Measurements from ENCODE around the gene PCGF3. TPM values are rescaled to one million over a fixed set of nuclear protein-coding genes. Genes with fewer than 3 reads are reported as not detected.
A peak's percentile ranks its signal among the peaks of the same experiment; 100 is the strongest.

The PCGF3 gene
- total and polyA plus RNA-seq, 4 donors: 11.0 to 23.3 (median 14.3) TPM

DNA sequence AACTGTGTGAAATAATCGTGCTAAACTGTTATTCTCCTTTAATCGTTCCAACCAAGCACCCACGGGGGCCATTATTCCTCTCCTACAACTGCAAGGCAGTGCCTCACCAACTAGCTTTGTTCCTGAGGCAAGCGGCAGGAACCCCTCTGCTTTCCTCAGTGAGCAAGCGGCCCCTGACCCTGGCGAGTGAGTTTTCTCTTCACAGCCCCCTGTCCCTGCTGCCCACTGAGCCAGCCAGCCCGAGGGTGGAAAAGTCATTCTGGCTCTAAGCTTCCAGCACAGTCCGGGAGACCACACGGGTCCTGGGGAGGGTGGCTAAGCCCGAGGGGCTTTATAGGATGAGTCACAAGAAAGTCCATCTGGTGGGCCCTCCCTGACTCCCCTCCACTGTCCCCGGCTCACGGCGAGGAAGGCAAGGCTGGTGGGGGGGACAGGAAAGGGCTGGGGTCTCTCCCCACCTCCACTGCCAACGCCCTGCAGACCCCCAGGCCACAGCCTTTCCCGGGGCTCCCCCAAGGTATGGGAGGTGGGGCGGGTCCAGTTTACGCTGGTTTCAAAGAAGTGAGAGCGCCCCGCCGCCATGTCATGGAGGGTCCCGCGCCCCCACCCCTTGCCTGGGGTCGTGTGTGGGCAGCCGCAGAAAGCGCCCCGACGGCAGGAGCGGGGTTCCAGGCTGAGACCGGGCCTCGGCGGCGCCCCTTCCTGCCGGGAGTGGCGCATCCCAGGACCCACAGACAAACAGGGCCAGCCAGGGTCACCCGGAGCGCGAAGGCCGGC is 75.3 kb downstream of the PCGF3 start:
- H3K9ac ChIP-seq (ENCODE audit: low read depth in 1 of 2, low read length in 2 of 2): peak overlapping the region; percentile 91 to 94
- WGBS: 2% methylated on average over 38 of the region's 38 CpGs
- peak overlapping the region; percentile 77 to 86 for H3K27ac ChIP-seq (ENCODE audit: low read depth in 1 of 2, low read length in 2 of 2)
- no peaks in the 10 kb centered on the region for H3K9me3 ChIP-seq (ENCODE audit: control insufficient read depth in 4 of 4, low read length in 3 of 4)
- peaks cover 3 to 13% (median 9%) of the 10 kb centered on the region in 4 donors for H3K36me3 ChIP-seq (ENCODE audit: control insufficient read depth in 4 of 4, insufficient read depth in 3 of 4, low read depth in 1 of 4, low read length in 3 of 4)
- peaks cover 16 to 43% (median 22%) of the 10 kb centered on the region in 4 donors for H3K4me1 ChIP-seq (ENCODE audit: control insufficient read depth in 4 of 4, insufficient read depth in 4 of 4, low read length in 3 of 4)
- TF ChIP-seq YY1 (IDR thresholded peaks at IDR 0.05) (peak; percentile 4), NR2F2 (IDR thresholded peaks at IDR 0.05) (no peak)
- H3K27me3 ChIP-seq (ENCODE audit: control insufficient read depth in 4 of 4, insufficient read depth in 4 of 4, low read length in 3 of 4): no peaks in the 10 kb centered on the region
- no peak for DNase-seq (ENCODE audit: low spot score)
- peak overlapping the region; percentile 64 to 99 (median 86) for H3K4me3 ChIP-seq (ENCODE audit: low read depth in 1 of 3, low read length in 3 of 3)

DNA sequence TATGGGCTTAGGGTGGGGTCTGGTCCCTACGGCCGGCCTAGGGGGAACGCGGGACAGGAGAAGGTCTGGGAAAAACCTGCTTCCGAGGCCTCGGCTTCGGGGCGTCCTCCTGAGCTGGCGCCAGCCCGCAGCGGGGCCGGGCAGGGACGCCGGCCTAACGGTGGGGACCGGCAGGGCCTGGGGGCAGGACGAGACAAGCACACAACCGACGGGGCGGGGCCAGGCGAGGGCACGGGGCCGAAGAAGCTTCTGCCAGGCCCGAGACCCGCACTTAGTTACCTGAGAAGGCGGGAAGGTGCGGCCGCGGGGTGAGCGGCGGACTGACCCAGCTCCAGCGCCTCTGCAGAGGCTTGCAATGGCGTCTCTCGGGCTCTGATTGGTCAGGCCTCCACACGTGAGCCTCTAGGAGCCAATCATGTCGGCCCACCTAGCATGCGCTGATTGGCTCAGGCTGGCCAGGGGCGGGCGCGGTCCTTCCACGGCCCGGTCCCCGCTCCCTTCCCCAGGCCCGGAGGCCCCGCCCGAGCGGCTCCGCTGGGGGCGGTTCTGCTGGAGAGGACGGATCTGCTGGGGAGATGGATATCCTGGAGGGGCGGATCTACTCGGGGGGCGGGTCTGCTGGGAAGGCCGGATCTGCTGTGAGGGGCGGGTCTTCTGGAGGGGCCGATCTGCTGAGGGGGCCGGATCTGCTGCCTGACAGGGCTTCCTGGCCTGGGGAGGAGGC is 76.0 kb downstream of the PCGF3 start:
- H3K27ac ChIP-seq (ENCODE audit: low read depth in 1 of 2, low read length in 2 of 2): peak overlapping the region; percentile 77 to 86
- no peaks in the 10 kb centered on the region for H3K27me3 ChIP-seq (ENCODE audit: control insufficient read depth in 4 of 4, insufficient read depth in 4 of 4, low read length in 3 of 4)
- WGBS: under 1% methylated on average over 57 of the region's 57 CpGs
- peaks cover 3 to 11% (median 8%) of the 10 kb centered on the region in 4 donors for H3K36me3 ChIP-seq (ENCODE audit: control insufficient read depth in 4 of 4, insufficient read depth in 3 of 4, low read depth in 1 of 4, low read length in 3 of 4)
- peak overlapping the region; percentile 64 to 99 (median 86) for H3K4me3 ChIP-seq (ENCODE audit: low read depth in 1 of 3, low read length in 3 of 3)
- peaks cover 16 to 40% (median 22%) of the 10 kb centered on the region in 4 donors for H3K4me1 ChIP-seq (ENCODE audit: control insufficient read depth in 4 of 4, insufficient read depth in 4 of 4, low read length in 3 of 4)
- TF ChIP-seq, protein P1, sequence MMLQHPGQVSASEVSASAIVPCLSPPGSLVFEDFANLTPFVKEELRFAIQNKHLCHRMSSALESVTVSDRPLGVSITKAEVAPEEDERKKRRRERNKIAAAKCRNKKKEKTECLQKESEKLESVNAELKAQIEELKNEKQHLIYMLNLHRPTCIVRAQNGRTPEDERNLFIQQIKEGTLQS (IDR thresholded peaks at IDR 0.05): no peak
- TF ChIP-seq JUND (IDR thresholded peaks at IDR 0.05) (no peak), SP1 (IDR thresholded peaks at IDR 0.05) (peak; percentile 91), RAD21 (IDR thresholded peaks at IDR 0.05) (peak in 1 of 2 donors; percentile 53), RXRA (IDR thresholded peaks at IDR 0.05) (no peak), TAF1 (conservative IDR thresholded peaks at IDR 0.05) (no peak), FOXA1 (IDR thresholded peaks at IDR 0.05) (peak; percentile 2), HNF4G (IDR thresholded peaks at IDR 0.05) (no peak), HNF4A (conservative IDR thresholded peaks at IDR 0.05) (no peak), NR2F2 (IDR thresholded peaks at IDR 0.05) (peak; percentile 40), GABPA (IDR thresholded peaks at IDR 0.05 in 1 of 2, conservative IDR thresholded peaks at IDR 0.05 in 1 of 2) (peak in 1 of 2 donors; percentile 85), EGR1 (IDR thresholded peaks at IDR 0.05; ENCODE audit: low read depth in 2 of 2) (peak in 1 of 2 donors; percentile 51), YY1 (IDR thresholded peaks at IDR 0.05) (peak; percentile 97)
- TF ChIP-seq, protein P2, sequence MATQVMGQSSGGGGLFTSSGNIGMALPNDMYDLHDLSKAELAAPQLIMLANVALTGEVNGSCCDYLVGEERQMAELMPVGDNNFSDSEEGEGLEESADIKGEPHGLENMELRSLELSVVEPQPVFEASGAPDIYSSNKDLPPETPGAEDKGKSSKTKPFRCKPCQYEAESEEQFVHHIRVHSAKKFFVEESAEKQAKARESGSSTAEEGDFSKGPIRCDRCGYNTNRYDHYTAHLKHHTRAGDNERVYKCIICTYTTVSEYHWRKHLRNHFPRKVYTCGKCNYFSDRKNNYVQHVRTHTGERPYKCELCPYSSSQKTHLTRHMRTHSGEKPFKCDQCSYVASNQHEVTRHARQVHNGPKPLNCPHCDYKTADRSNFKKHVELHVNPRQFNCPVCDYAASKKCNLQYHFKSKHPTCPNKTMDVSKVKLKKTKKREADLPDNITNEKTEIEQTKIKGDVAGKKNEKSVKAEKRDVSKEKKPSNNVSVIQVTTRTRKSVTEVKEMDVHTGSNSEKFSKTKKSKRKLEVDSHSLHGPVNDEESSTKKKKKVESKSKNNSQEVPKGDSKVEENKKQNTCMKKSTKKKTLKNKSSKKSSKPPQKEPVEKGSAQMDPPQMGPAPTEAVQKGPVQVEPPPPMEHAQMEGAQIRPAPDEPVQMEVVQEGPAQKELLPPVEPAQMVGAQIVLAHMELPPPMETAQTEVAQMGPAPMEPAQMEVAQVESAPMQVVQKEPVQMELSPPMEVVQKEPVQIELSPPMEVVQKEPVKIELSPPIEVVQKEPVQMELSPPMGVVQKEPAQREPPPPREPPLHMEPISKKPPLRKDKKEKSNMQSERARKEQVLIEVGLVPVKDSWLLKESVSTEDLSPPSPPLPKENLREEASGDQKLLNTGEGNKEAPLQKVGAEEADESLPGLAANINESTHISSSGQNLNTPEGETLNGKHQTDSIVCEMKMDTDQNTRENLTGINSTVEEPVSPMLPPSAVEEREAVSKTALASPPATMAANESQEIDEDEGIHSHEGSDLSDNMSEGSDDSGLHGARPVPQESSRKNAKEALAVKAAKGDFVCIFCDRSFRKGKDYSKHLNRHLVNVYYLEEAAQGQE (IDR thresholded peaks at IDR 0.05): no peak
- TF ChIP-seq, protein P3, sequence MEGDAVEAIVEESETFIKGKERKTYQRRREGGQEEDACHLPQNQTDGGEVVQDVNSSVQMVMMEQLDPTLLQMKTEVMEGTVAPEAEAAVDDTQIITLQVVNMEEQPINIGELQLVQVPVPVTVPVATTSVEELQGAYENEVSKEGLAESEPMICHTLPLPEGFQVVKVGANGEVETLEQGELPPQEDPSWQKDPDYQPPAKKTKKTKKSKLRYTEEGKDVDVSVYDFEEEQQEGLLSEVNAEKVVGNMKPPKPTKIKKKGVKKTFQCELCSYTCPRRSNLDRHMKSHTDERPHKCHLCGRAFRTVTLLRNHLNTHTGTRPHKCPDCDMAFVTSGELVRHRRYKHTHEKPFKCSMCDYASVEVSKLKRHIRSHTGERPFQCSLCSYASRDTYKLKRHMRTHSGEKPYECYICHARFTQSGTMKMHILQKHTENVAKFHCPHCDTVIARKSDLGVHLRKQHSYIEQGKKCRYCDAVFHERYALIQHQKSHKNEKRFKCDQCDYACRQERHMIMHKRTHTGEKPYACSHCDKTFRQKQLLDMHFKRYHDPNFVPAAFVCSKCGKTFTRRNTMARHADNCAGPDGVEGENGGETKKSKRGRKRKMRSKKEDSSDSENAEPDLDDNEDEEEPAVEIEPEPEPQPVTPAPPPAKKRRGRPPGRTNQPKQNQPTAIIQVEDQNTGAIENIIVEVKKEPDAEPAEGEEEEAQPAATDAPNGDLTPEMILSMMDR (IDR thresholded peaks at IDR 0.05; ENCODE audit: low read depth, low read length, missing input control): no peak
- TF ChIP-seq, protein P4, sequence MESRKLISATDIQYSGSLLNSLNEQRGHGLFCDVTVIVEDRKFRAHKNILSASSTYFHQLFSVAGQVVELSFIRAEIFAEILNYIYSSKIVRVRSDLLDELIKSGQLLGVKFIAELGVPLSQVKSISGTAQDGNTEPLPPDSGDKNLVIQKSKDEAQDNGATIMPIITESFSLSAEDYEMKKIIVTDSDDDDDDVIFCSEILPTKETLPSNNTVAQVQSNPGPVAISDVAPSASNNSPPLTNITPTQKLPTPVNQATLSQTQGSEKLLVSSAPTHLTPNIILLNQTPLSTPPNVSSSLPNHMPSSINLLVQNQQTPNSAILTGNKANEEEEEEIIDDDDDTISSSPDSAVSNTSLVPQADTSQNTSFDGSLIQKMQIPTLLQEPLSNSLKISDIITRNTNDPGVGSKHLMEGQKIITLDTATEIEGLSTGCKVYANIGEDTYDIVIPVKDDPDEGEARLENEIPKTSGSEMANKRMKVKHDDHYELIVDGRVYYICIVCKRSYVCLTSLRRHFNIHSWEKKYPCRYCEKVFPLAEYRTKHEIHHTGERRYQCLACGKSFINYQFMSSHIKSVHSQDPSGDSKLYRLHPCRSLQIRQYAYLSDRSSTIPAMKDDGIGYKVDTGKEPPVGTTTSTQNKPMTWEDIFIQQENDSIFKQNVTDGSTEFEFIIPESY (IDR thresholded peaks at IDR 0.05): no peak
- no peaks in the 10 kb centered on the region for H3K9me3 ChIP-seq (ENCODE audit: control insufficient read depth in 4 of 4, low read length in 3 of 4)
- DNase-seq (ENCODE audit: low spot score): peak; percentile 98
- H3K9ac ChIP-seq (ENCODE audit: low read depth in 1 of 2, low read length in 2 of 2): peak overlapping the region; percentile 91 to 94
